PC-3 (cell line): ENCODE measurements around the gene FALEC. TPM values are rescaled to one million over a fixed set of nuclear protein-coding genes. Genes with fewer than 3 reads are reported as not detected.
"Not testable (repeated sequence)": the region's sequence is repeated elsewhere in the genome, so short reads cannot be mapped to it uniquely, and the experiment has no call there.

Source experiments
- ATAC-seq: fragments of 200-7000 bp; cut with Tn5 transposase; 2 replicates; pipeline ENCODE4 v1.9.1; 2020; ENCODE audit warnings: mild to moderate bottlenecking, moderate library complexity
- BruUV-seq: library from RNA; stranded (reverse); fragments of 400-500 nt; replicated peaks from 2 replicates; lab custom pipeline; 2021; lab: Mats Ljungman, UMichigan
- CTCF ChIA-PET: fragments of 300-600 bp; sonication (Branson Sonifier 250); formaldehyde crosslinking; loops from one replicate; lab custom pipeline; 2022; ENCODE audit warnings: antibody characterized with exemption; lab: Charles Lee
- POLR2A ChIA-PET: fragments of 300-600 bp; sonication (Branson Sonifier 250); formaldehyde crosslinking; loops from one replicate; lab custom pipeline; 2022; ENCODE audit warnings: antibody characterized with exemption; ENCODE audit not compliant: unreplicated experiment; lab: Charles Lee
- DNase-seq: peaks from one replicate; pipeline ENCODE4 v3.0.0-alpha.2; 2015
- H2AFZ ChIP-seq: fragments of 300-600 bp; sonication (generic); 2 replicates; pipeline ENCODE4 v1.6.0; 2016; ENCODE audit warnings: antibody characterized with exemption, low read length
- H3F3A ChIP-seq: fragments of 300-600 bp; sonication (generic); one replicate; pipeline ENCODE4 v1.6.0; 2017; ENCODE audit warnings: antibody characterized with exemption, low read length, control low read depth, mild to moderate bottlenecking; ENCODE audit not compliant: unreplicated experiment
- H3K27ac ChIP-seq: fragments of 300-600 bp; sonication (generic); 2 replicates; pipeline ENCODE4 v1.5.1; 2016; ENCODE audit warnings: mild to moderate bottlenecking, low read length
- H3K27me3 ChIP-seq: fragments of 300-600 bp; sonication (generic); 2 replicates; pipeline ENCODE4 v1.6.1; 2016; ENCODE audit warnings: low read length, mixed read lengths
- H3K36me3 ChIP-seq: fragments of 300-600 bp; sonication (generic); 2 replicates; pipeline ENCODE4 v1.6.1; 2016; ENCODE audit warnings: low read depth, mixed run types, low read length, mixed read lengths
- H3K4me1 ChIP-seq: fragments of 300-600 bp; sonication (generic); 2 replicates; pipeline ENCODE4 v1.5.1; 2016; ENCODE audit warnings: low read length; ENCODE audit not compliant: insufficient read depth
- H3K4me2 ChIP-seq: fragments of 300-600 bp; sonication (generic); 2 replicates; pipeline ENCODE4 v1.6.0; 2016; ENCODE audit warnings: low read length
- H3K4me3 ChIP-seq: fragments of 300-600 bp; sonication (generic); 2 replicates; pipeline ENCODE4 v1.5.1; 2016; ENCODE audit warnings: mild to moderate bottlenecking, low read length, mixed read lengths
- H3K79me2 ChIP-seq: fragments of 300-600 bp; sonication (generic); 2 replicates; pipeline ENCODE4 v1.6.1; 2017; ENCODE audit warnings: low read length, mixed read lengths
- H3K9ac ChIP-seq: fragments of 300-600 bp; sonication (generic); 2 replicates; pipeline ENCODE4 v1.6.0; 2016; ENCODE audit warnings: mild to moderate bottlenecking, low read length
- H3K9me2 ChIP-seq: fragments of 300-600 bp; sonication (generic); replicated peaks from 2 replicates; pipeline ENCODE4 v1.6.1; 2016; ENCODE audit warnings: mixed run types, low read length, mixed read lengths
- H3K9me3 ChIP-seq: fragments of 300-600 bp; sonication (generic); 2 replicates; pipeline ENCODE4 v1.6.1; 2016; ENCODE audit warnings: low read length, mixed read lengths
- H4K20me1 ChIP-seq: fragments of 300-600 bp; sonication (generic); 2 replicates; pipeline ENCODE4 v1.6.1; 2016; ENCODE audit warnings: low read length, mixed read lengths
- CTCF ChIP-seq: fragments of 300-600 bp; sonication (generic); conservative IDR thresholded peaks from 2 replicates; pipeline ENCODE4 v1.5.1; 2017; ENCODE audit warnings: antibody characterized with exemption, low read depth, mild to moderate bottlenecking, low read length
- EZH2 ChIP-seq: fragments of 300-600 bp; sonication (generic); IDR thresholded peaks from one replicate; pipeline ENCODE4 v1.6.1; 2017; ENCODE audit warnings: antibody characterized with exemption, mild to moderate bottlenecking, low read length; ENCODE audit not compliant: unreplicated experiment
- EZH2phosphoT487 ChIP-seq: fragments of 300-600 bp; sonication (generic); IDR thresholded peaks from 2 replicates; pipeline ENCODE4 v1.6.1; 2018; ENCODE audit warnings: mild to moderate bottlenecking, antibody characterized with exemption, low read length, borderline replicate concordance
- intact Hi-C: fragments of 100-400 bp; cut with micrococcal nuclease; formaldehyde crosslinking; loops from 2 replicates; pipeline ENCODE4 v1.9.0; 2023
- microRNA-seq: library from miRNA; unstranded; fragments of <30 nt; microRNA quantifications from one replicate; pipeline ENCODE4 v1.1.0, GENCODE V29; 2020; ENCODE audit not compliant: unreplicated experiment
- total RNA-seq: library from RNA; depleted of rRNA; stranded (reverse); fragments of >200 nt; gene quantifications from 2 replicates; pipeline ENCODE4 v1.2.3, GENCODE V29; 2014; rRNA removed

FALEC gene
- total RNA-seq, 1 experiment from 2014 or later = 0.73 TPM

- H3K27me3 ChIP-seq, H3K27ac ChIP-seq, intact Hi-C loops, CTCF ChIA-PET, H3K9me3 ChIP-seq, ATAC-seq, H3K4me3 ChIP-seq, H3F3A ChIP-seq, H3K9me2 ChIP-seq, BruUV-seq, DNase-seq, H2AFZ ChIP-seq, H3K9ac ChIP-seq, H3K4me1 ChIP-seq, POLR2A ChIA-PET, H3K4me2 ChIP-seq: not testable (repeated sequence)
- H3K79me2 ChIP-seq = peaks cover 34% of the 10 kb centered on the region
- peaks cover 21% of the 10 kb centered on the region for H3K36me3 ChIP-seq
- H4K20me1 ChIP-seq = peaks cover 23% of the 10 kb centered on the region
Measured at GRCh38 chr1:150581962-150582361, 66.4 kb downstream of the FALEC start.

GRCh38 chr1:150582371-150582770, 66.8 kb downstream of the FALEC start:
- no peak for ATAC-seq
- CTCF ChIA-PET = no interaction called here
- BruUV-seq = no TSS peak

More at GRCh38 chr1:150582371-150582770, 66.8 kb downstream of the FALEC start:
- peaks cover 19% of the 10 kb centered on the region for H4K20me1 ChIP-seq
- H3K4me3 ChIP-seq = no peak overlapping the region
- TF ChIP-seq EZH2phosphoT487 = no peak
- no peak for TF ChIP-seq EZH2
- no peak for TF ChIP-seq CTCF
- DNase-seq = no peak
- peaks cover 3% of the 10 kb centered on the region for H3F3A ChIP-seq
- POLR2A ChIA-PET = no interaction called here
- no peak overlapping the region for H3K4me2 ChIP-seq
- H3K79me2 ChIP-seq = peaks cover 30% of the 10 kb centered on the region
- no peak overlapping the region for H3K9ac ChIP-seq
- no peaks in the 10 kb centered on the region for H3K9me2 ChIP-seq
- peaks cover 7% of the 10 kb centered on the region for H3K4me1 ChIP-seq
- no peak overlapping the region for H3K27ac ChIP-seq
- intact Hi-C loops = no loop called here
- peaks cover 17% of the 10 kb centered on the region for H3K36me3 ChIP-seq
- no peaks in the 10 kb centered on the region for H3K9me3 ChIP-seq
- H2AFZ ChIP-seq = no peak overlapping the region
- no peaks in the 10 kb centered on the region for H3K27me3 ChIP-seq

Small RNA genes lying within 50 kb of the gene (microRNA-seq; reads per million reads assigned to microRNA genes)
- not detected for gene MIR4257
- not detected for gene MIR6878

Other genes with a start within 250 kb of the FALEC start
- 211 and 222 TPM in 2 replicates for gene APH1A, start 246.7 kb upstream of the FALEC start, total RNA-seq
- 0.98 TPM in 1 of 2 replicates, not detected in the other for gene C1orf54, start 243.0 kb upstream of the FALEC start, total RNA-seq
- gene CIART, start 233.2 kb upstream of the FALEC start, total RNA-seq = 19.0 and 27.0 TPM in 2 replicates
- 109 and 124 TPM in 2 replicates for gene MRPS21, start 221.9 kb upstream of the FALEC start, total RNA-seq
- gene PRPF3, start 194.2 kb upstream of the FALEC start, total RNA-seq = 73.0 and 73.5 TPM in 2 replicates
- gene RPRD2, start 151.6 kb upstream of the FALEC start, total RNA-seq = 12.5 and 12.6 TPM in 2 replicates
- gene TARS2, start 28.3 kb upstream of the FALEC start, total RNA-seq = 56.2 and 61.6 TPM in 2 replicates
- 2.3 and 3.7 TPM in 2 replicates for gene ECM1, start 7.6 kb upstream of the FALEC start, total RNA-seq
- gene ADAMTSL4, start 33.7 kb downstream of the FALEC start, total RNA-seq = 0.81 and 0.87 TPM in 2 replicates
- 285 and 376 TPM in 2 replicates for gene MCL1, start 63.9 kb downstream of the FALEC start, total RNA-seq
- 194 and 232 TPM in 2 replicates for gene ENSA, start 113.9 kb downstream of the FALEC start, total RNA-seq
- 9.6 and 15.6 TPM in 2 replicates for gene GOLPH3L, start 181.4 kb downstream of the FALEC start, total RNA-seq
- not detected in 2 replicates for gene HORMAD1, start 205.1 kb downstream of the FALEC start, total RNA-seq